Measurements from ENCODE around the gene PLEKHA7. TPM values are rescaled to one million over a fixed set of nuclear protein-coding genes. Genes with fewer than 3 reads are reported as not detected.

The PLEKHA7 gene
- total and polyA plus RNA-seq, 2 donors from 2014 or later, result 24.4 to 65.7 TPM

DNA sequence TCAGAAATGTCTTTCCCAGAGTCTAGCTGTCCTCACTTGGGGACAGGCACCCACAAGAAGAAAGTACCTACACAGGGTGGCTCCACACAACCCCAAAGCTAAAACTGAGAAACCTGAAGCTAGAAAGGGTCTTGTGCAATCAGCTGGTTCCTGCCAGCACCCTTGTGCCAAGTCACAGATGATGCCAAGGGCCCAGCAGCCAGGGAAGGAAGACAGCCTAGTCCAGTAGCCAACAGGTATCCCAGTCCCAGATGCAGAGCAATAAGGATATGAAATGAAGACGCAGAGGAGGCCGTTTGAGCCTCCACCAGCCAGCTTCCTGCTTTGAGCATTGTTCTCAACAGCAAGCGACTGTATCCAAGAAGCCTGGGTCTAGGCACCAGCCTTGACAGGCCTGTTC lies 6.1 kb downstream of the PLEKHA7 start:
- FAIRE-seq (no peak), DNase-seq (no peak)
- intact Hi-C loops (cut with DNase I), result no loop called here
- H3K4me3 ChIP-seq (ENCODE audit: low read length in 3 of 3), result no peak overlapping the region
- H3K4me1 ChIP-seq (ENCODE audit: control insufficient read depth in 2 of 3, insufficient read depth in 2 of 3, low read depth in 1 of 3, low read length in 3 of 3), result peaks cover 0 to 29% (median 15%) of the 10 kb centered on the region in 3 donors
- H3K27ac ChIP-seq (ENCODE audit: low read depth in 2 of 2, low read length in 2 of 2), result no peak overlapping the region
- no peak overlapping the region for H3K9ac ChIP-seq (ENCODE audit: low read length in 3 of 3)
- no peaks in the 10 kb centered on the region for H3K27me3 ChIP-seq (ENCODE audit: control insufficient read depth, insufficient read depth, low read length)
- TF ChIP-seq, protein P1, sequence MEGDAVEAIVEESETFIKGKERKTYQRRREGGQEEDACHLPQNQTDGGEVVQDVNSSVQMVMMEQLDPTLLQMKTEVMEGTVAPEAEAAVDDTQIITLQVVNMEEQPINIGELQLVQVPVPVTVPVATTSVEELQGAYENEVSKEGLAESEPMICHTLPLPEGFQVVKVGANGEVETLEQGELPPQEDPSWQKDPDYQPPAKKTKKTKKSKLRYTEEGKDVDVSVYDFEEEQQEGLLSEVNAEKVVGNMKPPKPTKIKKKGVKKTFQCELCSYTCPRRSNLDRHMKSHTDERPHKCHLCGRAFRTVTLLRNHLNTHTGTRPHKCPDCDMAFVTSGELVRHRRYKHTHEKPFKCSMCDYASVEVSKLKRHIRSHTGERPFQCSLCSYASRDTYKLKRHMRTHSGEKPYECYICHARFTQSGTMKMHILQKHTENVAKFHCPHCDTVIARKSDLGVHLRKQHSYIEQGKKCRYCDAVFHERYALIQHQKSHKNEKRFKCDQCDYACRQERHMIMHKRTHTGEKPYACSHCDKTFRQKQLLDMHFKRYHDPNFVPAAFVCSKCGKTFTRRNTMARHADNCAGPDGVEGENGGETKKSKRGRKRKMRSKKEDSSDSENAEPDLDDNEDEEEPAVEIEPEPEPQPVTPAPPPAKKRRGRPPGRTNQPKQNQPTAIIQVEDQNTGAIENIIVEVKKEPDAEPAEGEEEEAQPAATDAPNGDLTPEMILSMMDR (IDR thresholded peaks at IDR 0.05; ENCODE audit: borderline replicate concordance, extremely low read depth, insufficient read depth), result no peak
- H3K9me3 ChIP-seq (ENCODE audit: control insufficient read depth in 2 of 3, insufficient read depth in 1 of 3, low read length in 3 of 3), result no peaks in the 10 kb centered on the region
- no peaks in the 10 kb centered on the region for H3K36me3 ChIP-seq (ENCODE audit: control insufficient read depth in 2 of 3, insufficient read depth in 3 of 3, low read length in 3 of 3)

DNA sequence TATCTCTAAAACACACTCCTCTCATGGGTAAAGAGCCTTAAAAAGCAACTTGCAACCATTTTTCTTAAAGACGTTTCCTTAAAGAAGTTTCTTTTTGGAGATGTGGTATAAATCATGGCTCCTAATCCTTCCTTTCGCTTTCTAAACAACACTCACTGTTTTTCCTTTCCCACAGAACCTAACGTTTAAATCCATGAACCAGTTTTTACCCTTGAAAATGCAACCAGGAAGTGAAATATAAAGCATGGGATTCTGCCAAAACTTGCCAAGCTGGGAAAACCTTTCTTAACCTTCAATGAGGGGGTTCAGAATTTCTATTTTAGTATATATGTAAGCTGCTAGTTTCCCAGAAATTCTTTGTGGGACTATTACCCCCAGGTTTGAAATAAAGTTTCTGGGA lies 8.6 kb downstream of the PLEKHA7 start:
- FAIRE-seq, result no peak
- TF ChIP-seq, protein P1 (IDR thresholded peaks at IDR 0.05; ENCODE audit: borderline replicate concordance, extremely low read depth, insufficient read depth), result no peak
- H3K4me1 ChIP-seq (ENCODE audit: control insufficient read depth in 2 of 3, insufficient read depth in 2 of 3, low read depth in 1 of 3, low read length in 3 of 3), result peaks cover 0 to 24% (median 8%) of the 10 kb centered on the region in 3 donors
- no peaks in the 10 kb centered on the region for H3K9me3 ChIP-seq (ENCODE audit: control insufficient read depth in 2 of 3, insufficient read depth in 1 of 3, low read length in 3 of 3)
- H3K9ac ChIP-seq (ENCODE audit: low read length in 3 of 3), result no peak overlapping the region
- peak overlapping the region; percentile 16 to 47 for H3K27ac ChIP-seq (ENCODE audit: low read depth in 2 of 2, low read length in 2 of 2)
- no peak overlapping the region for H3K4me3 ChIP-seq (ENCODE audit: low read length in 3 of 3)
- no peak for DNase-seq
- H3K27me3 ChIP-seq (ENCODE audit: control insufficient read depth, insufficient read depth, low read length), result no peaks in the 10 kb centered on the region
- H3K36me3 ChIP-seq (ENCODE audit: control insufficient read depth in 2 of 3, insufficient read depth in 3 of 3, low read length in 3 of 3), result no peaks in the 10 kb centered on the region
- intact Hi-C loops (cut with DNase I), result no loop called here

DNA sequence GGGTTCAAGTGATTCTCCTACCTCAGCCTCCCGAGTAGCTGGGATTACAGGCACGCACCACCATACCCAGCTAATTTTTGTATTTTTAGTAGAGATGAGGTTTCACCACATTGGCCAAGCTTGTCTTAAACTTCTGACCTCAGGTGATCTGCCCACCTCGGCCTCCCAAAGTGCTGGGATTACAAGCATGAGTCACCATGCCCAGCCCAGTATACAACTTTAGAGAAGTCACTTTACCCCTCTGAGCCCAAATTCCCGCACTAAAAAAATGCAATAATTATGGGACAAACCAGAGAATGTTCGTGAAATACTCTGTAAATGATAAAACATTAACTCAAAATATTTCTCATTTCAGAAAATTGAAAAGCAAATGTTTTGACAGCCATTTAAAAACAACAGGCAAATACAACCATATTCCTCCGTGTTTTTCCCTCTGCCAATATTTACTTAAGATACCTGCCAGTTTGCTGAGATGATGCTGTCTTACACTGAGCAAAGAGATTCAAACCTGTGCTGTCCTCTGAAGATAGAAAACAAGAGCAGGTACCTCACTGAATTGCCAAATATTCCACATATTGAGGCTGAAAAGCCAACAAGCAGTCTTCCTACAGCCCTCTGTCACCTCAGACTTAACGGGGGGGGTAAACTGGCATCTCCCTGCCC lies 9.6 kb downstream of the PLEKHA7 start:
- H3K27ac ChIP-seq (ENCODE audit: low read depth in 2 of 2, low read length in 2 of 2), result no peak overlapping the region
- H3K27me3 ChIP-seq (ENCODE audit: control insufficient read depth, insufficient read depth, low read length), result no peaks in the 10 kb centered on the region
- FAIRE-seq, result no peak
- H3K36me3 ChIP-seq (ENCODE audit: control insufficient read depth in 2 of 3, insufficient read depth in 3 of 3, low read length in 3 of 3), result no peaks in the 10 kb centered on the region
- H3K4me1 ChIP-seq (ENCODE audit: control insufficient read depth in 2 of 3, insufficient read depth in 2 of 3, low read depth in 1 of 3, low read length in 3 of 3), result peaks cover 0 to 26% (median 8%) of the 10 kb centered on the region in 3 donors
- no peak for DNase-seq
- TF ChIP-seq, protein P1 (IDR thresholded peaks at IDR 0.05; ENCODE audit: borderline replicate concordance, extremely low read depth, insufficient read depth), result no peak
- intact Hi-C loops (cut with DNase I), result no loop called here
- no peak overlapping the region for H3K4me3 ChIP-seq (ENCODE audit: low read length in 3 of 3)
- no peaks in the 10 kb centered on the region for H3K9me3 ChIP-seq (ENCODE audit: control insufficient read depth in 2 of 3, insufficient read depth in 1 of 3, low read length in 3 of 3)
- H3K9ac ChIP-seq (ENCODE audit: low read length in 3 of 3), result no peak overlapping the region
